HG03064 (cell line): ENCODE results near the gene CORIN.
"Not testable (repeated sequence)": the region's sequence is repeated elsewhere in the genome, so short reads cannot be mapped to it uniquely, and the experiment has no call there.

Experiments used
- ATAC-seq: cut with Tn5 transposase; IDR thresholded peaks from one replicate; pipeline ENCODE4 v1.9.1; 2021; ENCODE audit warnings: low read depth; ENCODE audit not compliant: unreplicated experiment

CORIN gene

GRCh38 chr4:47729131-47729680, 108.7 kb downstream of the CORIN start:
- no peak for ATAC-seq

GRCh38 chr4:47721892-47722575, 115.8 kb downstream of the CORIN start:
- ATAC-seq: no peak

DNA sequence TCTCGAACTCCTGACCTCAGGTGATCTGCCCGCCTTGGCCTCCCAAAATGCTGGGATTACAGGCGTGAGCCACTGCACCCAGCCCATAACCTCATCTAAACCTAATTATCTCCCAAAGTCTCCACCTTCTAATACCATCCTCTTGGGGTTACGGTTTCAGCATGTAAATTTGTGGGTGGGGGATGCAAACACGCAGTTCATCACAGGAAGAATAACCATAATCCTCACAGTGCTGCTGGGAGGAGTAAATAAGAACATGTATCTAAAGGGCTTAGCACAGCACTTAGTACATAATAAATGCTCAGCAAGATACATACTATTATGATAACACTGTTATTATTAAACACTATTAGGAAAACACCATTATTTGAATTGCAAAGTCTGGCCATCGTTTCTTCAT, 116.4 kb downstream of the CORIN start:
- ATAC-seq: no peak

GRCh38 chr4:47720787-47721186, 117.1 kb downstream of the CORIN start:
- ATAC-seq: no peak

DNA sequence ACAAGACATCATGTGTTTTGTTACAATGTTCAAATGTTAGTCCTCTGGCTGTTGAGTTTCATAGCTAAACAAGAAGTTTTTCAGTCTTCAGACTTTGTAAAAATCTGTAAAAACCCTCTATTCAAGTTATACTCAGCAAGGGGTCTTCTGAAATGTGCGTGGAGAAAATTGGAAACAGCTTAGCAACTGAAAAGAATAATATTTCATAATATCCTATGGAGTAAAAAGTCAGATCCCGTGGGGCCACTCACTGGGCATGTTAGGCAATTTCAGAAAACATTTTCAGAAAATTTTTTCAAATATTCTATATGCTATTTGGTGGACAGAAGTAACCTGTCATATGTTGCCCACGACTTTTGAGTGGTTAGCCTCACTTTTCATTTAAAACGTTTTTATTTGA, 118.3 kb downstream of the CORIN start:
- no peak for ATAC-seq

- ATAC-seq: no peak
Observed at GRCh38 chr4:47718696-47719095, 119.2 kb downstream of the CORIN start.

- ATAC-seq: no peak
Observed at GRCh38 chr4:47717188-47717587, 120.7 kb downstream of the CORIN start.

DNA sequence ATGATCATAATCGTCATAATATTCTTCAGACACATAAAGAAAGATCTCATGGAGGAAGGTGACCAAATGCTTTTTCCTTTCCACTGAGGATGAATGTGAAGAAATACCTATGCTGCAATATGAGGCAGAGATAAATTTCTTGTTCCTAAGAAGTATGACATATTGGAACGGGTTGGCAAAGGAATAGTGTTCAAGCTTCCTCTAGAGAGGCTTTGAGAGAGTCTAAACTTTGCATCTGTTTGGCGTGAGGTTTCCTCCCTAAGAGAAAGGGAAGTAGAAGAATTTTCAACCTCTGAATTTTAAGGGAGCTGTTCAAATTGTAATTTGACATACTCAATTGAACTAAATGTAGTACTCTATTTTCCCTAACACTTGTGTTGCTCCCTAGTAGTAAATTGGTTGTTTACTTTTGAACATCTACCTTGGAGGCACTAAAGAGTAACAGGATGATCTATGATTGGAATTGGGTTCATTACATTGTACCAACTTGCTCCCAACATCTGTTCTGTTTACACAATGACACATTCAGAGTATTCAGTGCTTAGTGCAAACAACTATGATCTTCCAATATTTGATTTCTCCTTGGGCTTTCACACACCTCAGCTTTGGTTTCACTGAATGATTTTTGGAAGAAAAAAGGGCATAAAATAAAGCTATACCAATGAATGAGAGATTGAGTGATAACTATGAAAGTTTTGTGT, 122.0 kb downstream of the CORIN start:
- no peak for ATAC-seq

DNA sequence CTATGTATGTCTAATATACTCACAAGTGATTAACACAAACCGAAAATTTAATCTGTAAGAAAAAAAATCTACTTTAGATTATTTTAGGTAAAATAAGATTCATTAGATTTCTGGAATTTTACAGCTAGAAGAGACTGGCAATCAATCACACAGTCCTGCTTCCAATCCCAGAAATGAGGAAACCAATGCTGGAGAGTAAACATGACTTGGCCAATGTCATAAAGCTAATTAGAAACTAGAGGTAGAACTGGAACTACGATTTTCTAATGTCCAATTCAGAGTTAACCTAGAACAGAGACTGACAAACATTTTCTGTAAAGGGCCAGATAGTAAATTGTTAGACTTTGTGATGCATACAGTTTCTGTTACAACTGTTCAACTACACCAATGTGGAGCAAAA, 123.6 kb downstream of the CORIN start:
- ATAC-seq: no peak

DNA sequence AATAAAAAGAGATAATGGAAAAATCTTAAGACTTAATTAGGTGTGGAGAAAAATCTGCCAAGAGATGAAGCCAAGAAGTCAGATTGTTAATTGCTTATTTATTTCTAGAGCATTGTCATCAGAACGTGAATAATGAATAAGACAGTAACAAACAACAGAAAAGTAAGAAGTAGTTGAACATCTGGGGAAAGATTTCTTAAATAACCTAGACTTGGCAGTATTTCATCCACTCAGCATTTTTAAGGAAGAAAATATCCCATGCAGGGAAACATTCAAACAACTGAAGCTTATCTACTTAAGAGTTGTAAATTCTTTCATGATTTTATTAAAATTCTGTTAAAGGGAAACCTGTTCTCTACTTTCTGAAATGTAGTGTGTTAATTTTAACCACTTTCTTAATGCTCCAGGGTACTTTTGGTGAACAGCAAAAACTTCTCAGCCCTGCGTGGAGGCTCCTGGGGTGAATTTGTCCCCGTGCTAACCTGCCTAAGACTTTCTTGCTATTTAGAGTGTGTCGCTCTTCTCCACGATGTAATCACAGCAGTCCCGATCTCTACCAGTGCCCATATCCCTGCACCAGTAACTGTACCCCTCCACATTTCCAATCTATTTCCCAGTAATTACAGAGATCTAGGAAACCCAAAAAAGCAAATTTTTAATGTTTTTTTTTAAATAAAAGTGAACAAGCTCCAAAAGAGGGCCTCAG, 124.6 kb downstream of the CORIN start:
- no peak for ATAC-seq

DNA sequence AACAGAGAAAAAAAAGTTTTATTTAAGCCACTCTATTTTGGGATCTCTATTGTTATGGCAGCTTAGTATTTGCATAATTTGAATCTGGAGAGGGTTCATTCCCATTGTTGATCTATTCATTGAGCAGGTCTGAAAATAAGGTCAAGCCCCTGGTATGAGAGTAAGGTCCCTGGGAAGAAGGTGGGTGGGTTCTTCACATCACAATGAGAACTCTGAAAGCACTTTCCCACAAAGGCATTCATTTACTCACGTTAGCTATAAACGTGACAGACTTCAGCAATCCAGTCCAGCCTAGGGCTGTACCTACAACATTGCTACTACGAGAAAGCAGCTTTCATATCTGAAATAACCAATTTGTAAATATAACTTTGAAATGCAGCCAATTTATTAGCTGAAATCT, 126.2 kb downstream of the CORIN start:
- no peak for ATAC-seq

DNA sequence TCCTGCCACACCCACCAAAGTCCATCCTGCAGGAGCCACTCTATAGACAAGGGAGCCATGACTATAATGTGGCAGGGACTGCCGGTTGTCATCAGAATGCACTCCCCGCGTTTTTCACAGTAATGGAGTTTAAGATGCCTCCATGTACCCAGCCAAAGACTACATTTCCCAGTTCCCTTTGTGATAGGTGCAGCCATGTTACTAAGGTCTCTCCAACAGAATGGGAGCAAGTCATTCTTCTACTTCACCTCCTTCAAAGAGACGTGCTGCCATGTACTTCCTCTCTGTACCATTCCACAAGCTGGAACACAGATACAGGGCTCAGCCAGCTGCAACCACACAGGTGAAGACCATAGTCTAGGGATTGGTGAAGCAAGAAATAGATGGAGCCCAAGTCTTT, 126.7 kb downstream of the CORIN start:
- no peak for ATAC-seq

DNA sequence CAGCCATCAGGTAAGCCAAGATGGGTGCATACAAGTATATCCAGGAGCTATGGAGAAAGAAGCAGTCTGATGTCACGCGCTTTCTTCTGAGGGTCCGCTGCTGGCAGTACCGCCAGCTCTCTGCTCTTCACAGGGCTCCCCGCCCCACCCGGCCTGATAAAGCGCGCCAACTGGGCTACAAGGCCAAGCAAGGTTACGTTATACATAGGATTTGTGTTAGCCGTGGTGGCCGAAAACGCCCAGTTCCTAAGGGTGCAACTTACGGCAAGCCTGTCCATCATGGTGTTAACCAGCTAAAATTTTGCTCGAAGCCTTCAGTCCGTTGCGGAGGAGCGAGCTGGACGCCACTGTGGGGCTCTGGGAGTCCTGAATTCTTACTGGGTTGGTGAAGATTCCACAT, 131.5 kb downstream of the CORIN start:
- ATAC-seq: not testable (repeated sequence)

GRCh38 chr4:47705326-47705981, 132.4 kb downstream of the CORIN start:
- no peak for ATAC-seq

GRCh38 chr4:47704693-47705325, 133.1 kb downstream of the CORIN start:
- ATAC-seq: no peak

GRCh38 chr4:47703956-47704355, 133.9 kb downstream of the CORIN start:
- ATAC-seq: no peak

GRCh38 chr4:47703008-47703407, 134.9 kb downstream of the CORIN start:
- ATAC-seq: no peak

DNA sequence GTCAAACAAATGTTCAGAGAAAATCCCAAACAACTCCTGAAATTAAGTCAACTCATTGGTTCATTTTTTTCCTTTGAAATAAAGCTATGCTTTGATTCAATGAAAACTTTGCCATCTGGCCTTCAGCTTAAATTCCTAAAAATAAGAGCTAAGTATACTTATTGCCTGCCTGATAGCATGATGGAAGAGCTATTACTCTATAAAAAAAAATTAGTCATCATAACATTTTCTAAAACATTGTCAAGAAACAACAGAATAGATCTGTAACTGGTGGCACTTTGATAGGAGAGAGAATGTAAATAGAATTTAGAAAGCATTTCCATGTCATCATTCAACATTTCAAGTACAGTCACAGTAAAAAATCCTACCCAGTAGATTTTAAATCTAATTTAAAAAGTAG, 136.6 kb downstream of the CORIN start:
- ATAC-seq: no peak

- ATAC-seq: no peak
Observed at GRCh38 chr4:47698837-47699236, 139.0 kb downstream of the CORIN start.

- ATAC-seq: no peak
Observed at GRCh38 chr4:47696823-47697222, 141.0 kb downstream of the CORIN start.
